HG03175 (cell line): ENCODE results near the gene CYP21A2.
"Not testable (repeated sequence)": the region's sequence is repeated elsewhere in the genome, so short reads cannot be mapped to it uniquely, and the experiment has no call there.

Experiments
- ATAC-seq: cut with Tn5 transposase; IDR thresholded peaks from one replicate; pipeline ENCODE4 v1.9.1; 2021; ENCODE audit warnings: mild to moderate bottlenecking, moderate library complexity; ENCODE audit not compliant: unreplicated experiment

Gene CYP21A2

DNA sequence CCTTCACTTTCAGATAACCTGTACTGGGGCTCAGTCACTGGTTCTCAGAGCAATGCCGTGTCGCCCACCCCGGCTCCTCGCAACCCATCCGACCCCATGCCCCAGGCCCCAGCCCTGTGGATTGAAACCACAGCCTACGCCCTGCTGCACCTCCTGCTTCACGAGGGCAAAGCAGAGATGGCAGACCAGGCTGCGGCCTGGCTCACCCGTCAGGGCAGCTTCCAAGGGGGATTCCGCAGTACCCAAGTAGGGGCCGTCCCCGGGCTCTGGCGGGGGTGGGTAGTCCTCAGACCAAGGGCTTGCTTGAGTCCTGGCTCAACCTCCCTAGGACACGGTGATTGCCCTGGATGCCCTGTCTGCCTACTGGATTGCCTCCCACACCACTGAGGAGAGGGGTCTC is 8.7 kb upstream of the CYP21A2 start:
- ATAC-seq, result not testable (repeated sequence)

DNA sequence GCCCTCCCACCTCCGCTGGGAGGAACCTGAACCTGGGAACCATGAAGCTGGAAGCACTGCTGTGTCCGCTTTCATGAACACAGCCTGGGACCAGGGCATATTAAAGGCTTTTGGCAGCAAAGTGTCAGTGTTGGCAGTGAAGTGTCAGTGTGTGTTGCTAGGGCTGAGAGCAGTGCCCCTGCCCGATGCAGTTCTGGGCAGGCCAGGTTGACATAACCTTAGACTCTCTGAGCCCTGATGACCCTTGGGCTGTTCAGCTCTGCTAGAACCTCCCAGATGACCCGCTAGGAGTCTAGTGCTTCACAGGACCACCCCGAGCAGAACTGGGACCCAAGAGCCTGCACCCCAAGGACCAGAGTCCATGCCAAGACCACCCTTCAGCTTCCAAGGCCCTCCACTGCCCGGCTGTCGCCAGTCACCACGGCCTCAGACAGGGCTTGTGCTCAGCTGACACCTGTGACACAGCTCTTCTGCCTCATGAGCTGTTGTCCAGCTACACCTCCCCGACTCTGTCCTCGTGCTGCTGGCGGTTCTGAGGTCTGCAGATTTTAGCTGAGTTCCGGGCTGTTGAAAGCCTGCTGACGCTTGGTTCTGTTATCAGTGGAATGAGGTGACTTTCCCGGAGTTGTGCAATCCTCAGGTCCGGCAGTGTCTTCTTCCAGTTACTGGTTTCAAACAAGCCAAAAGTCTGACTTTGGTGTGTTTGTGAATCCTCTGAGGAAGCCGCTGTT is 2.8 kb upstream of the CYP21A2 start:
- ATAC-seq, result not testable (repeated sequence)

DNA sequence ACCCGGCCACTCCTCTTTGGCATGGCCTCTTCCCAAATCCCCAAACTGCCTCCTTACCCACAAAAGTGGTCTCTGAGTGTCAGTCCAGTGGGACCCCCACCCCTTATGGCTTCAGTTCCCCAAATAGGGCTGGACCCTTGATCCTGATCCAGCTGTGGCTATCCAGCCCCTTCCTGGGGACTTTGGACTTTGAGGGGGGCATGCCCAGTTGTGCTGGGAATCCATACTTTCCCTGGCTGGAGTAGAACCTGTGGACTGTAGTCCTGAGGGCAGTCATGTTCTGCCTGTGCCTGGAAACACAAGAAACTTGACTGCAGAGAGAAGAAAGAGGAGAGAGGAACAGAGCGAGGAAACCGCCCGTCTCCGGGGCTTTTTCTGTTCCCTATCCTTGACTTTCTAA is 1.1 kb upstream of the CYP21A2 start:
- not testable (repeated sequence) for ATAC-seq

DNA sequence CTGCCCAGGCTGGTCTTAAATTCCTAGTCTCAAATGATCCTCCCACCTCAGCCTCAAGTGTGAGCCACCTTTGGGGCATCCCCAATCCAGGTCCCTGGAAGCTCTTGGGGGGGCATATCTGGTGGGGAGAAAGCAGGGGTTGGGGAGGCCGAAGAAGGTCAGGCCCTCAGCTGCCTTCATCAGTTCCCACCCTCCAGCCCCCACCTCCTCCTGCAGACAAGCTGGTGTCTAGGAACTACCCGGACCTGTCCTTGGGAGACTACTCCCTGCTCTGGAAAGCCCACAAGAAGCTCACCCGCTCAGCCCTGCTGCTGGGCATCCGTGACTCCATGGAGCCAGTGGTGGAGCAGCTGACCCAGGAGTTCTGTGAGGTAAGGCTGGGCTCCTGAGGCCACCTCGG is 663 bp downstream of the CYP21A2 start:
- not testable (repeated sequence) for ATAC-seq

DNA sequence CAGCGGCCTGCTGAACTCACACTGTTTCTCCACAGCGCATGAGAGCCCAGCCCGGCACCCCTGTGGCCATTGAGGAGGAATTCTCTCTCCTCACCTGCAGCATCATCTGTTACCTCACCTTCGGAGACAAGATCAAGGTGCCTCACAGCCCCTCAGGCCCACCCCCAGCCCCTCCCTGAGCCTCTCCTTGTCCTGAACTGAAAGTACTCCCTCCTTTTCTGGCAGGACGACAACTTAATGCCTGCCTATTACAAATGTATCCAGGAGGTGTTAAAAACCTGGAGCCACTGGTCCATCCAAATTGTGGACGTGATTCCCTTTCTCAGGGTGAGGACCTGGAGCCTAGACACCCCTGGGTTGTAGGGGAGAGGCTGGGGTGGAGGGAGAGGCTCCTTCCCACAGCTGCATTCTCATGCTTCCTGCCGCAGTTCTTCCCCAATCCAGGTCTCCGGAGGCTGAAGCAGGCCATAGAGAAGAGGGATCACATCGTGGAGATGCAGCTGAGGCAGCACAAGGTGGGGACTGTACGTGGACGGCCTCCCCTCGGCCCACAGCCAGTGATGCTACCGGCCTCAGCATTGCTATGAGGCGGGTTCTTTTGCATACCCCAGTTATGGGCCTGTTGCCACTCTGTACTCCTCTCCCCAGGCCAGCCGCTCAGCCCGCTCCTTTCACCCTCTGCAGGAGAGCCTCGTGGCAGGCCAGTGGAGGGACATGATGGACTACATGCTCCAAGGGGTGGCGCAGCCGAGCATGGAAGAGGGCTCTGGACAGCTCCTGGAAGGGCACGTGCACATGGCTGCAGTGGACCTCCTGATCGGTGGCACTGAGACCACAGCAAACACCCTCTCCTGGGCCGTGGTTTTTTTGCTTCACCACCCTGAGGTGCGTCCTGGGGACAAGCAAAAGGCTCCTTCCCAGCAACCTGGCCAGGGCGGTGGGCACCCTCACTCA is 1.4 kb downstream of the CYP21A2 start:
- not testable (repeated sequence) for ATAC-seq

DNA sequence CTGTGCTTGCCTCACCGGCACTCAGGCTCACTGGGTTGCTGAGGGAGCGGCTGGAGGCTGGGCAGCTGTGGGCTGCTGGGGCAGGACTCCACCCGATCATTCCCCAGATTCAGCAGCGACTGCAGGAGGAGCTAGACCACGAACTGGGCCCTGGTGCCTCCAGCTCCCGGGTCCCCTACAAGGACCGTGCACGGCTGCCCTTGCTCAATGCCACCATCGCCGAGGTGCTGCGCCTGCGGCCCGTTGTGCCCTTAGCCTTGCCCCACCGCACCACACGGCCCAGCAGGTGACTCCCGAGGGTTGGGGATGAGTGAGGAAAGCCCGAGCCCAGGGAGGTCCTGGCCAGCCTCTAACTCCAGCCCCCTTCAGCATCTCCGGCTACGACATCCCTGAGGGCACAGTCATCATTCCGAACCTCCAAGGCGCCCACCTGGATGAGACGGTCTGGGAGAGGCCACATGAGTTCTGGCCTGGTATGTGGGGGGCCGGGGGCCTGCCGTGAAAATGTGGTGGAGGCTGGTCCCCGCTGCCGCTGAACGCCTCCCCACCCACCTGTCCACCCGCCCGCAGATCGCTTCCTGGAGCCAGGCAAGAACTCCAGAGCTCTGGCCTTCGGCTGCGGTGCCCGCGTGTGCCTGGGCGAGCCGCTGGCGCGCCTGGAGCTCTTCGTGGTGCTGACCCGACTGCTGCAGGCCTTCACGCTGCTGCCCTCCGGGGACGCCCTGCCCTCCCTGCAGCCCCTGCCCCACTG is 2.3 kb downstream of the CYP21A2 start:
- ATAC-seq, result not testable (repeated sequence)

DNA sequence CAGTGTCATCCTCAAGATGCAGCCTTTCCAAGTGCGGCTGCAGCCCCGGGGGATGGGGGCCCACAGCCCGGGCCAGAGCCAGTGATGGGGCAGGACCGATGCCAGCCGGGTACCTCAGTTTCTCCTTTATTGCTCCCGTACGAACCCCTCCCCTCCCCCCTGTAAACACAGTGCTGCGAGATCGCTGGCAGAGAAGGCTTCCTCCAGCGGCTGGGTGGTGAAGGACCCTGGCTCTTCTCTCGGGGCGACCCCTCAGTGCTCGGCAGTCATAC is 2.8 kb downstream of the CYP21A2 start:
- ATAC-seq, result not testable (repeated sequence)

DNA sequence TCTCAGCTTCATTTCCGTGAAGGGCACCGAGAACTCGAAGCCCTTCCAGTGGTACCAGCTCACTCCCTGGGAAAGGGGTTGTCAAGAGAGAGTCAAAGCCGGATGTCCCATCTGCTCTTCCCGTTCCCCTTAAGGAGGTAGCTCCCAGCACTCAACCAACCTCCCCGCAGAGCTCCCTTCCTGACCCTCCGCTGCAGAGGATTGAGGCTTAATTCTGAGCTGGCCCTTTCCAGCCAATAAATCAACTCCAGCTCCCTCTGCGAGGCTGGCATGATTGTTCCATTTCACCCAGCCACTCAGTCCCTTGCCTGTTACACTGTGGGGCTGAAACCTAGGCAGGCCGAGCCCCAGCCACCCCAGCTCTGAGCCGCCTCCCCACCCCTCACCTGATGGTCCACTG is 3.2 kb downstream of the CYP21A2 start:
- not testable (repeated sequence) for ATAC-seq

DNA sequence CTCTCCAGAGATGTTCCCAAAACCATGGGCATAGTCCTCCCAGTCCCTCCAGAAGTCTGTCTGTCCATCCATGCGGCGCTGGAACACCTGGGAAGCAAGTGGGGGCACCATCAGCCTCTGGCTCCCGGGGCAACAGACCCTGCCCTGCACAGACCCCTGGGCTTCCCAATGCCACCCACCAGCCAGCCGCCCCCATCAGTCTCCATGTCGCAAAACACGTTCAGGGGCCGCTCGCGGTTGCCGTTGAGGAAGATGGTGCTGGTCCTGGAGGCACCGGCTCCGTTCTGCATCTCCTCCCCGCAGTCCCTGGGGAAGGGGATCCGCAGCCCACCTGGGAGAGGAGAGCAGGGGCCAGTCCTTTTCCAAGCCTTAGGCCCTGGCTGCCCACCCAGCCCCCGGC is 4.1 kb downstream of the CYP21A2 start:
- ATAC-seq, result not testable (repeated sequence)

DNA sequence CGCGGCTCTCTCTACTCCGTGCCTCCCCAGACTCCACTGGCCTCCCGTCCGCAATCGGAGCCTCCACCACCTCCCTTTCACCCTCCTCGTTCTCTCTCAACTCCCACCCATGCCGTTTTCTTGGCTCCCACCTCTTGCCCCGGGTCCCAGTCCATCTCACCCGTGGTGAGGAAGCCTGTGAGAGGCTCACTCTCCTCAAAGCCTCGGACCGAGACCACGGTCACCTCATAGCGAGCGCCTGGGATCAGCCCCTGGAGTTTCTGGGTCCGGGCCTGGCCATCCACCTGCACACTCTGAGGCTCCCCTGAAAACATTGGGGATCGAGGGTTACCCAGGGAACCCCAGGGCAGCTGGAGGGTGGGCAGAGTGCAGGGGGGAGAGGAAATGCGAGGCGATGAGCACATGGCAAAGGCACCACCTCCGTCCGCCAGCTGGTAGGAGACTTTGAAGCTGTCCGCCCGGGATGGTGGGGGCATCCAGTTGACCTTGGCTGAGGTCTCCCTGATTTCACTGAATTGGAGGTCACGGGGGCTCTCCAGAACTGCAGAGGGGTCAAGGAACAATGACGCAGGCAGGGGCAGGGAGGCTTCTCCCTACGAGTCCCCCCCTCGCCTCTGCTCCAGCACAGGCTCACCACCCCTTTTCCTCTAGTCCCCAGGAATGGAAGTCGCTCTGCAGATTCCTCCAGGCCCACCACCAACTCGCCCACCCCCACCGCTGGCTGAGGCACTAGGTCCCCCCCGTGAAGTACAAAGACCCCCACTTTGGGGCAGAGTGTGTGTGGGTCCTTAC is 5.6 kb downstream of the CYP21A2 start:
- ATAC-seq, result not testable (repeated sequence)

DNA sequence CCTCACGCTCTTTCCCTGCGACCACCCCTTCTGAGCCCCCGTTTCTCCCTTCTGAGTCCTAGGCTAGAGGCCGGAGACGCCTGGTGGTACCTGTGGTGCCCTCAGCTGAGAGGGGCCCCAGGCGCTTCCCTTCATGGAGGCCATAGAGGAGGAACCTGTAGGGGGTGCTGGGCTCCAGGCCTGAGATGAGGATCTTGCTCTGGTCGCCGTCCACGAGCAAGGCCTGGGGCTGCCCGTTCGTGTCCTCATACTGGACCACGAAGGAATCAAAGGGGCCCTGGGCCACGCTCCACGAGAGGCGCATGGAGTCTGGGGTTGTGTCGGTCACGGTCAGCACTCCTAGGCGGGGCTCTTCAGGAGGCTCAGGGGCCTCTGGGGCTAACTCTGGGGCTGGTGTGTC is 6.7 kb downstream of the CYP21A2 start:
- ATAC-seq, result not testable (repeated sequence)

DNA sequence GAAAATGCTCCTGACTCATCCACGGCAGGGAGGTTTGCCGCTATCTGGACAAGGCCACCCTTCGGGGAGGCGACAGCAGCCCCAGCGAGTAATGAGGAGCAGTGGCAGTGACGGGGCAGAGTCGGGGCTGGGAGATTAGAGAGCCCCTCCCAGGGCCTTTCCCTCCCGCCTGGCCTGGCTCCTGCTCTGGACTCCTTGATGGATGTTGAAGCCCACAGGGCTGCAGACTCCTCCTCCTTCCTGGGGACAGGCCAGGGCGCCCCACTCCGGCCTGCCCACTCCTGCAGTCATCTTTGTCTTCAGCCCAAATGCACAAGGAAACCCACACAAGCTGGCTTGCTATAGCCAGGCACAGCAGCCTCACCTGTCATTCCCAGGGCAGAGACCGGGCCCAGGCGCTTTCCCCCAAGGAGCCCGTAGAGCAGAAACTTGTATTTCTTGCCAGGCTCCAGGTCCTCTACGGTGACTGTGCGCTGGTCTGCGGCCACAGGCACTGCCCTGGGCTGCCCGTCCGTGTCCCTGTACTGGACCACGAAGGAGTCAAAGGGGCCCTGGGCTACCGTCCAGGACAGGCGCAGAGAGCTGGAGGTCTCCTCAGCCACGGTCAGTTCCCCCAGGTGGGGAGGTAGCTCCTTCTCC is 7.7 kb downstream of the CYP21A2 start:
- no peak for ATAC-seq

DNA sequence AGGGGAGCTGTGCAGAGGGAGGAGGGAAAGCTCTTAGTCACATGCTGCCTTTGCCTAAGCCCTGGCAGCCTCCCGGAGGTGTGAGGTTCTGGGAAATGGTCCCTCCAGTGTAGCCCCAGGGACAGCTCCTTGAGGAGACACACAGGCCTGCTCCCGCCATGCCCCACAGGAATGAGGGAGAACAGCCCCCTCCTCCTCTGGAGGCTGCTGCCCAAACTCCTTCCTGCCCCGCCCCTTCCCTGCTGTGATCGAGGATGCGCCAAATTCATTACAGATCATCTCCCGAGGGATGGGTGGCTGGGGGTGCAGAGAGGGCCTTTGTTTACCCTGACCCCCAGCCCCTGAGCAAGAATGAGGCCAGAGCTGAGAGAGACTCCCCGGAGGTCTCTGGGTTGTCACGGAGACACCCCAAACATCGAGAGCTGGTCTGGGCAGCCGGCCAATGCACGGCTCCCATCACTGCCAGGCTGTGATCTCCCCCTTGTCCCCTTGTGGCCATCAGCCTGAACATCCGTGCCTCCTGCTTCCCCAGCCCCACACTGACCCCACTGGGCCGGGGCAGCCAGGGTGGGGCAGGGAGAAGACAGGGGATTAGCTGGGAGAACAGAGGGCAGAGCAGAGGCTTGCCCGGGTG is 8.4 kb downstream of the CYP21A2 start:
- no peak for ATAC-seq

DNA sequence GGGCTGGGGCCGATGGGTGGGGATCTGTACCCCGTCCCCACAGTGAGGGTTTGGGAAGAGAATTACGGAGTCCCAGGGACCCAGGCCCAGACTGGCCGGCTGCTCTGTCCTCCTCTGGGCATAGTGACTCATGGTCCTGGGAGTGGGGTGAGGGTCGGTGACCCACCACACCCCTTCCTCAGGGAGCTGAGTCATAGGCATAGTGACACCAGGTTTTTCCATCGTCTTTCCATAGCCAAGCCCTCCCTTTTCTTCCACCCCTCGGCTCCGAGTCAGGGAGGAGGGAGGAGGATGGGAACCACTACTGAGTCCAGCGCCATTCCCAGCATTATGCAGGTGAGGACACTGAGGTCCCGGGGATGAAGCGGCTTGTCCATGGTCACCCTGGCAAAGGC is 8.9 kb downstream of the CYP21A2 start:
- no peak for ATAC-seq

DNA sequence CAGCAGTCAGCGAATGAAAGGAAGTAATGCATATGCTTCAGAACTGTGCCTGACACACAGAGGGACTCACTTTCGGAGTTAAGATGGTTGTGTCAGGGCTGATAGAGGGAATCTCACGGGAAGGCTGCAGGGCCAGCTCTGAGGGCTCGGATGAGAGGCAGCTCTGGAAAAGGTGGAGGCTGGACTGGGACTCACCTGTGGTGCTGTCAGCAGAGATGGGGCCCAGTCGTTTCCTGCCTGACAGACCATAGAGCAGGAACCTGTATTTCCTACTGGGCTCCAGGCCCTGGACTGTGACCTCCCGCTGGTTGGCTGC is 9.3 kb downstream of the CYP21A2 start:
- ATAC-seq, result no peak

DNA sequence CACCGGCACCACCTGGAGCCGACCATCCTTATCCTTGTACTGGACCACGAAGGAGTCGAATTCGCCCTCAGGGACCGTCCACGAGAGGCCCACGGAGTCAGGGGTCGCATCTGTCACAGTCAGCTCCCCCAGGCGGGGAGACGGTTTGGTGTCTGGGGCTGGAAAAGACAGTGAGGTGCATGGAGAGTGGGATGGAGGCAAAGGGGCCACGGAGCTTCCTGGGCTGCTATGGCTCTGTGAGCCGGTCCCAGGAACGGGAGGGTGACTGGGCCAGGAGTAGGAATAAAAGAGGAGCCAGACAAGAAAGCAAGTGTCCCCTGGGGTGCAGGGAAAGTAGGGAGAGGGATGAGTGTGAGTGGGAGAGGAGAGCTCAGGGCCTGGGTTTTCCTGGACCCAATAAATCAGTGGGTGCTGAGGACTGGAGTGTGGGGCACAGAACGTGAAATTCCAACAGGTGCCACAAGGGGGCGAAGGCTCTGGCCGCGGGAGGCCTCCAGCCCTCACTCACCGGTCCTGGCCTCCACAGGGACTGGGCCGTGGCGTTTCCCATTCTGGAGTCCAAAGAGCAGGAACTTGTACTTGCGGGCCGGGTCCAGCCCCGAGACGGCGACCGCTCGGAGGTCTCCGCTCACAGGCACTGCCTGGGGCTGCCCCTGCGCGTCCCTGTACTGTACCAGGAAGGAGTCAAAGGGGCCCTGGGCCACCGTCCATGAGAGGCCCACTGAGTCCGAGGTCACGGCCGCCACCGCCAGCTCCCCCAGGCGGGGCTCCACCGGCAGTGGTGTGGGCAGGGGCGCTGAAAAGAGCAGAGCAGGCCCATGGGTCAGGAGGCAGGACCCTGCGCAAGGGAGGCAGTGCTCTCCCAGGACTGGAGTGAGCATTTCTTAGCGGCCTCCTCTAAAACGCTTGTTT is 9.9 kb downstream of the CYP21A2 start:
- no peak for ATAC-seq

DNA sequence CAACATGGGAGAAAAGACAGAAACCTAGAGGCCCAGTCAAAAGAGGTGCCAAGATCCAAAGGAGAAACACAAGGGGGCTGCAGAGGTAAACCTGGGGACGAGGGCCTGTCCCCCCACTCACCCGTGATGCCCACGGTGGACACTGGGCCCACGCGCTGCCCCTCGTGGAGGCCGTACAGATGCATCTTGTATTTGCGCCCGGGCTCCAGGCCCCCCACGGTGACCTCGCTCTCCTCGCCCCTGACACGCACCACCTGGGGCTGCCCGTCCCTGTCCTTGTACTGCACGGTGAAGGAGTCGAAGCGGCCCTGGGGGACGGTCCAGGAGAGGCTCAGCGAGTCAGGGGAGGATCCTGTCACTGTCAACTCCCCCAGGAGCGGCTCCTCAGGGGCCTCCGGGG is 10.9 kb downstream of the CYP21A2 start:
- not testable (repeated sequence) for ATAC-seq

DNA sequence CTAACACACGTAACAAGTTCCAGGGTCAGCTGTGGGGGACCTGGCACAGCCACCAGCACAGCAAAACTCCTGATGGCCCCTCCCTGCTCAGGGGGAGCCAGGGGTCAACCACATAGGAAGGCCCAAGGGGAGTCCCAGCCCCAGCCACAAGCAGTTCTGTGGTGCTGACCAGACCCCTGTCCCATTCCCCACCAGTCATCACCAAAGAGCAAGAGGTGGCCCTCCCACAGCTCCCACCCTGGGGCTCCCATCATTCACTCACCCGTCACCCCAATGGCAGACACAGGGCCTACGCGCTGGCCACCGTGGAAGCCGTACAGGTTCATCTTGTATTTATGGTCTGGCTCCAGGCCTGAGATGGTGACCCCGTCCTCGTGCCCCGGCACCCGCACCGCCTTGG is 11.5 kb downstream of the CYP21A2 start:
- ATAC-seq, result not testable (repeated sequence)

DNA sequence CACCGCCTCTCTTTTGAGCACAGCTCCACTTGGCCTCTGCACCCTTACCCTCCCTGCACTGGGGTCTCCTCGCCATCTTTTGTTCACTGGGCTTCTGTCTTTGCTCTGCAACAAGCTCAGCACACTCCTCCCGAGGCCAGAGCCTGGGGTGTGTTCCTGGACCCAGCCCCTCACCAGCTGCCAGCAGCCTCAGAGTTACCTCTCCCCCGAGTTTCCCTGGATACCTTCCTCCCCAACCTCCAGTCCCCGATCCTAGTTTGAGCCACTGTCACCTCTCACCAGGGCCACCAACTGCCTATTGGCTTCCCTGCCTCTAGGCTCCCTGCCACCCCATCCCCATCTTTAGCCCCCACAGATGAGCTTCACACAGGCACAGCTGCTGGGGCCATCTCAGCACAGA is 12.3 kb downstream of the CYP21A2 start:
- no peak for ATAC-seq
